HG03354 (cell line): Measurements from ENCODE around the gene DRAM2.

ENCODE experiments used
- ATAC-seq: cut with Tn5 transposase; IDR thresholded peaks from one replicate; pipeline ENCODE4 v1.9.1; 2021; ENCODE audit warnings: mild to moderate bottlenecking; ENCODE audit not compliant: unreplicated experiment, poor library complexity, severe bottlenecking

The DRAM2 gene

DNA sequence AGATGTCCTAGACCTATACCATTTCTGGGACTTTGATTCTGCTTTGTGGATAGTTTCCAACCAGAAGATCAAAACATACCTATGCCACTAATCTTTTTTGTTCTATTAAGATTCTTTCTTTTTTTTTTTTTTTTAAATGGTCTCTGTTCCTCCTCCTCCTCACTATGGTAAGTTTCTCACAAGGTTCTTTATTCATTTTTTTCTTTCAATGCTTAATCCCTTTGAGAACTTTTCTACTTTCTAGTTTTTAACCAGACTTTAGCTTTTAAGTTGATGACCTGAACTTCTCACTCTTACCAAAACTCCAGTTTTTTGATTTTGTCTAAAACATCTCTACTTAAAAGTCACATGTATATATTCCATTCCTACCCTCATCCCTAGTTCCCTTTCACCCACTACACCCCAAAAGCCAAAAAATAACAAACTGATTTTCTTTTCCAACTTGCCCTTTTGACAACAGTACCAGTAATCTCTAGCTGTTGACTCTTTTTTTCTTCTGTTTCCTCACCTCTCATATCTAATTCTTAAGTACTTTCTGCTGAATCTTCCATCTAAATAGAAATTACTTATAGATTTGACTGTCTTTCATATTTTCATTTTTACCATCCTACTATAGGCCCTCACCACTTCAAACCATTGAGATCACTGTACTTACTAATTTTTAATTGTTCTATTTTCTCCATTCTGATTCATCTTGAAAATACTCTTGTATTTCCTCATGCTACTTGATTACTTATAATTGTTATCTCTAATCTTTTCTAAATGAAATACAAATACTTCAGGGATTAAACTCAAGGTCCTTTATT lies 6.3 kb upstream of the DRAM2 start:
- no peak for ATAC-seq

GRCh38 chr1:111145542-111145941 lies 5.6 kb upstream of the DRAM2 start:
- no peak for ATAC-seq

- no peak for ATAC-seq
Measured at GRCh38 chr1:111142356-111142975, 2.6 kb upstream of the DRAM2 start.

- ATAC-seq: no peak
Measured at GRCh38 chr1:111141245-111142220, 1.6 kb upstream of the DRAM2 start.

- ATAC-seq: no peak
Measured at GRCh38 chr1:111140680-111140967, 731 bp upstream of the DRAM2 start.

GRCh38 chr1:111139324-111139955 lies 453 bp downstream of the DRAM2 start:
- peak; percentile 60 for ATAC-seq

- no peak for ATAC-seq
Measured at GRCh38 chr1:111133866-111134265, 6.0 kb downstream of the DRAM2 start.

- no peak for ATAC-seq
Measured at GRCh38 chr1:111131693-111132092, 8.2 kb downstream of the DRAM2 start.

DNA sequence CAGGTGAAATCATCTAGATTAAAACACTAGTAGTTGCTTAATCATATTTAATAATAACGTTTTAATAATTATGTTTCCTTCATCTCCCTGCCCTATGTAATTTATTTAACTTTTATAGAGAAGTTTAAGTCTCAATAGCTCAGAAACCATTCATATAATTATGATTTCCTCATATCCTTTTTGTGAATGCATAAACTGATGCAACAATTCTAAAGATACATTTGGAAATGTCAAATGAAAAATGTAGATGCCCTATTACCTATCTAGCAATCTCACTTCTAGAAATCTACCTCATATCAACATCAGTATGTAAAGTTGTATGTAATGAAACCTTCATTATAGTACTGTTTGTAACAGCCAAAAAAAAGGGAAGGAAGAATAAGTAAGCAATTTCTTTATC lies 10.5 kb downstream of the DRAM2 start:
- no peak for ATAC-seq

DNA sequence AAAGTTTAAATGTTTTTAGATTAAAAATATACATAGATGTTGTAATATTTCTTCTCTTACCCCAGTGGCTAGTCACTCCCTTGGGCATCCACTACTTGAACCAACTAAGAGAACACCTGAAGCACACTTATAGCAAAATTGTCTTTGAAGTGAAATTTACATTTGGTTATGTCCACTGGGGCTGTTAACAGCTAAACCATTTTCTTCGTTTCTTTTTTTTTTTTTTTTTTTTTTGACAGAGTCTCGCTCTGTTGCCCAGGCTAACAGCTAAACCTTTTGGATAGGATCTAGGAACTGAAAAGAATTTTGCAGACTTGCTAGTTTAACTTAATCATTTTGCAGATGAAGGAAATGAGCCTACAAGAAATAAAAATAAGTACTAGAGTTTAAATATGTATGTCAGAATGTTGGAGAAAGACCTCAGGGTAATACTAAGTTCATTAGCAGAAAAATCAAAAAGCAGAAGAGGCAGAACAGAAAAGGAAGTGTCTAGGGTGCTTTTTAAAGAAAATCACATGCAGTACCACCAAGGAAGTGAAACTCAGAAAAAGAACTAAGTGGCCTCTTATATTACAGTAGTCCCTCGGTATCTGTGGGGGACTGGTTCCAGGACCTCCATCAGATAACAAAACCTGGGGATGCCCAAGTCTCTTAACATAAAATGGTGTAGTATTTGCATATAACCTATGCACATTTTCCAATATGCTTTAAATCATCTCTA lies 11.8 kb downstream of the DRAM2 start:
- peak; percentile 89 for ATAC-seq

GRCh38 chr1:111126354-111126753 lies 13.5 kb downstream of the DRAM2 start:
- ATAC-seq: no peak

DNA sequence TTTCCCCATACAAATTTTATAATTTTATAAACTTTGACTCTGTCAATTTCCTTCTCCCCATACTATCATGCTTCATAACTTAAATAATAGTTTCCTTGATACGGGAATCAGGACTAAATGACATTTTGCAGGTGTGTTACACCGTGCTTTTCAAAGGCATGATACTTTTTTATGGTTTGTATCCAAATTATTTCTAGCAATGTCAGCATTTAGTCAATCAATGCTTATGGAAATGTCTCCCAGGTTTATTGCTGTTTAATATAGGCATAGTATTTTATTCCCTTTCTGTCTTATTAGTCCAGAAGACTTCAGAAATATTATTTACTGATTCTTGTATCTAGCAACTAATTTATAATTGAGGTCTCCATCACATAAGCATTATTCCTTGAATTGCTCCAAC lies 23.4 kb downstream of the DRAM2 start:
- ATAC-seq: no peak

GRCh38 chr1:111110197-111110899 lies 29.5 kb downstream of the DRAM2 start:
- ATAC-seq: no peak

DNA sequence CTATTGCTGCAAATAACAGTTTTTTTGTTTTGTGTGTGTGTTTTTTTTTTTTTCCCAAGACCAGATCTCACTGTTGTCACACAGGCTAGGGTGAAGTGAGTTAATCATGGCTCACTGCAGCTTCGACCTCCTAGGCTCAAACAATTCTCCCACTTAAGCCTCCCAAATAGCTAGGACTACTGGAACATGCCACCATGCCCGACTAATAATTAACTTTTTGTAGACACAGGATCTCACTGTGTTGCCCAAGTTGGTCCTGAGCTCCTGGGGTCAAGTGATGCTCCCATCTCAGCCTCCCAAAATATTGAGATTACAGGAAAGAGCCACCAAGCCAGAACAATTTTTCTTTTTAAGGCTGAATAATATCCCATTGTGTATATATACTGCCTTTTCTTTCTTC lies 34.9 kb downstream of the DRAM2 start:
- no peak for ATAC-seq

DNA sequence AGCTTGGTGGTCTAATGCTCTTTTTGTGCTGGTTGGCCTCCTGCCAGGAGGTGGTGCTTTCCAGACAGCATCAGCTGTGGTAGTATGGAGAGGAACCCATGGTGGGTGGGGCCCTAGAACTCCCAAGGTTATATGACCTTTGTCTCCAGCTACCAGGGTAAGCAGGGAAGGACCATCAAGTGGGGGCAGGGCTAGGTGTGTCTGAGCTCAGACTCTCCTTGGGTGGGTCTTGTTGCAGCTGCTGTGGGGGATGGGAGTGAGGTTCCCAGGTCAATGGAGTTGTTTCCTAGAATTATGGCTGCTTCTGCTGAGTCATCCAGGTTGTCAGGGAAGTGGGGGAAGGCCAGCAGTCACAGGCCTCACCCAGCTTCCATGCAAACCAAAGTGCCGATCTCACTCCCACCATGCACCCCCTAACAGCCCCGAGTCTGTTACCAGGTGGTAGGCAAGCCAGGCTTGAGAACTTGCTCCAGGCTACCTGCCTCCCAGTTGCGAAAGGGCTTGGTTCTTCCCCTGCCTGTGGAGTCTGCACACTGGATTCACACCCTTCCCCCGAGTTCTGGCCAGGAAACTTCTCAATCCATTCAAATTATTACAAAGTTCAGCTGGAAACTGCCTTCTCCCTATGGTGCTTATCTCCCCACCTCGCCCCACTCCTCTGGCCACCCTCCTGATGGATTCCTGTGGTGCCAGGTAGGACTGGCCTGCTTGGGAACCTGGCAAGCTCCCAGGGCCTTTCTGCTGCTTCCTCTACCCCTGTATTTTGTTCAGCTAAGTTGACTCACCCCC lies 37.8 kb downstream of the DRAM2 start:
- ATAC-seq: no peak

GRCh38 chr1:111099289-111099688 lies 40.6 kb downstream of the DRAM2 start:
- ATAC-seq: no peak

- ATAC-seq: no peak
Measured at GRCh38 chr1:111097356-111098099, 42.4 kb downstream of the DRAM2 start.
